Activated T-helper 1 cell treated with anti-CD3 and anti-CD28 coated beads, Interleukin-2, amount 50 U/mL, for 16 hours (primary cell): ENCODE data around the gene HBE1.
"Not testable (repeated sequence)": the region's sequence is repeated elsewhere in the genome, so short reads cannot be mapped to it uniquely, and the experiment has no call there.

ENCODE experiments used
- DNase-seq, 2 donors: peaks; one replicate each; pipeline ENCODE4 v3.0.0-alpha.2; 2020; ENCODE audit warnings: low read depth in 1 of 2, low spot score in 1 of 2

HBE1 gene

DNA sequence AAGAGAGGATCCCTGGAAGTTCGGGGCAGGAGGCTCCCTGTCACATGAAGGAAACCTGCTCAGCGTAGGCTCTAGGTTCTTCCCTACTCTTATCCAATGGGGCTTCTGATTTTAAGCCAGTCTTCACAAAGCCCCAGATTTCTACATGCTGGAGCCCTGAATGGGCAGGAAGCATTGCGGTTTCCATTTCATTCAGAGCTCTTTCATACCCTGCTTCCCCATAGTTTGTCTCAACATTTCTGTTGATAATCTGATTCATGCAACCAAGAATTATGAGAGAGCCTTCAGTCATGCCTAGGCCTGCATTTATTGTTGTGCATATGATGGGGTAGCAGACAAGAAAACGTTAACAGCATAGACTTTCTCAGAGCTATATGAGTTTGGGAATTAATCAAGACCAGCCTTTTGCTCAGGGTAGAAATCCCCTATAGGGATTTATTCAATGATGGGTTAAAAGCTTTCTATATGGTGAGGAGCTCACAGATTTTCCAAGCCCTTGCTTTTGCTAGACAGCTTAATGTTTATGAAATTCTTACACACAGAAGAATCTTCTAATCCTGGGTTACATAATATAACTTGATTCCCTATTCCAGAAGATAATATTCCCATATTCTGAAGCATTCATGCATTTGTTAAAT lies 16.1 kb upstream of the HBE1 start:
- DNase-seq: no peak

DNA sequence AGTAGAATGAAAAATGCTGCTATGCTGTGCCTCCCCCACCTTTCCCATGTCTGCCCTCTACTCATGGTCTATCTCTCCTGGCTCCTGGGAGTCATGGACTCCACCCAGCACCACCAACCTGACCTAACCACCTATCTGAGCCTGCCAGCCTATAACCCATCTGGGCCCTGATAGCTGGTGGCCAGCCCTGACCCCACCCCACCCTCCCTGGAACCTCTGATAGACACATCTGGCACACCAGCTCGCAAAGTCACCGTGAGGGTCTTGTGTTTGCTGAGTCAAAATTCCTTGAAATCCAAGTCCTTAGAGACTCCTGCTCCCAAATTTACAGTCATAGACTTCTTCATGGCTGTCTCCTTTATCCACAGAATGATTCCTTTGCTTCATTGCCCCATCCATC lies 14.9 kb upstream of the HBE1 start:
- no peak for DNase-seq

DNA sequence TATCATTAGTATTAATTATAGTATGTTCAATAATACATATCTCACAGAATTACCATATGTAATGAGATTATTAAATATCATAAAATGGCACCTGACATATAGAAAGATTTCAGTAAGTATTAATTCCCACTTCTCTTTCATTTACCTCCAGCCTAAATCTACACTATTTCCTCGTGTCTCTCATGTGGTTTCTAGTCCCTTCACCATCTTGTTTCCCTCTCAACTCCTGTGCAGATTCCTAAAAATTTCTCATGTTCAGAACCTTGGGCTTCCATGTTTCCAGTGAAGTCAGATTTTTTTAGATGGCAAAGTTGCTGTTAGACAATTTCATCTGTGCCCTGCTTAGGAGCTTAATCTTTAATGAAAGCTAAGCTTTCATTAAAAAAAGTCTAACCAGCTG lies 14.1 kb upstream of the HBE1 start:
- no peak for DNase-seq

DNA sequence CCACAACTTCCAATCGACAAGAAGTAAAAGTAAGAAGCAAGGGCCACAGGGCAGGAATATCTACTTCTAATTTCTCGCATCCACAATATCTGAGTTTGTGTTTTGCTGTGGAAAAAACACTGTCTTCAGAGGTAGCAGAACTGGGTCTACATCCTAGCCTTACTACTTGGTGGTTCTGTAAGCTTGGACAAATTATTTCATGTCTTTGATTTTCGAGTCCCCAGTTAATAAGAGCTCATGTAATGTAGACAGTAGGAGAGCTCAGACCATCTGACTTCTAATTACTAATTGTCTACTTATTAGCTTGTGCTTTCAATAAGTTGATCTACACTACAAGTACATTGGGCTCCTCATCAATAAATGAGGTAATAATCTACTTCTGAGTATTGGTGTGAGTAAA lies 13.3 kb upstream of the HBE1 start:
- no peak for DNase-seq

DNA sequence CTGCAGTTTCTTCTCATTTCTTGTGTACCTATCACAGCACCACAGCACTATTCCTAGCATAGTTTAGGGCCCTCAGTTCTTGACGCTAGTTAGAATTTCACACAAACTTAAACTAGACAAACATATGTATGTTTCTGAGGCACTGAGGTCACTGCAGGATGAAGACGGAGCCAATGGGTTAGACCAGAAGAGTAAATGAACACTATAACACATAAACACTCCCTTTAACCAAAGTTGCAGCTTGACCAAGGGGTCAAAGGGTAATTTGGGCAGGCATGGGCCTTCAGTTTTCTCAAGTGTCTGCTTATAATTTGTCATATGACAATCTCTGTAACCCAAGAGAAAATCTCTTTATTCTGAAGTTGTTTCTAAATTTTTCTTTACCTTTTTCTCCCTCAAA lies 12.9 kb upstream of the HBE1 start:
- no peak for DNase-seq

DNA sequence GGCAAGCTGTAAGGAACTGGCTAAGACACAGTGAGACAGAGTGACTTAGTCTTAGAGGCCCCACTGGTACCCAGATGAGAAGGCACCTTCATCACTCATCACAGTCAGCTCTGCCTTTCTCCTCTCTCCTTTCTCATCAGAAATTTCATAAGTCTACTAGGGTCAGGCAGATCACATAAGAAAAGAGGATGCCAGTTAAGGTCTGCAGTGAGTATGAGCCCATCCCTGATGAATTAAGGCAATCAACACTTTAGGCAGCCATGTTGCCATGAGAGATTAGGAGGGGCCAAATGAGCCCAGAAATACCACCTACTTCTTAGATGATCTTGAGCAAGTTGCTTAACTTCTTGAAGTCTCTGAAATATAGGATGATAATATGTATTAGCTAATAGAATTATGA lies 11.9 kb upstream of the HBE1 start:
- DNase-seq: no peak

DNA sequence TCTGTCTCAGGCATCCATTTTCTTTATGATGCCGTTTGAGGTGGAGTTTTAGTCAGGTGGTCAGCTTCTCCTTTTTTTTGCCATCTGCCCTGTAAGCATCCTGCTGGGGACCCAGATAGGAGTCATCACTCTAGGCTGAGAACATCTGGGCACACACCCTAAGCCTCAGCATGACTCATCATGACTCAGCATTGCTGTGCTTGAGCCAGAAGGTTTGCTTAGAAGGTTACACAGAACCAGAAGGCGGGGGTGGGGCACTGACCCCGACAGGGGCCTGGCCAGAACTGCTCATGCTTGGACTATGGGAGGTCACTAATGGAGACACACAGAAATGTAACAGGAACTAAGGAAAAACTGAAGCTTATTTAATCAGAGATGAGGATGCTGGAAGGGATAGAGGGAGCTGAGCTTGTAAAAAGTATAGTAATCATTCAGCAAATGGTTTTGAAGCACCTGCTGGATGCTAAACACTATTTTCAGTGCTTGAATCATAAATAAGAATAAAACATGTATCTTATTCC lies 10.9 kb upstream of the HBE1 start:
- no peak for DNase-seq

DNA sequence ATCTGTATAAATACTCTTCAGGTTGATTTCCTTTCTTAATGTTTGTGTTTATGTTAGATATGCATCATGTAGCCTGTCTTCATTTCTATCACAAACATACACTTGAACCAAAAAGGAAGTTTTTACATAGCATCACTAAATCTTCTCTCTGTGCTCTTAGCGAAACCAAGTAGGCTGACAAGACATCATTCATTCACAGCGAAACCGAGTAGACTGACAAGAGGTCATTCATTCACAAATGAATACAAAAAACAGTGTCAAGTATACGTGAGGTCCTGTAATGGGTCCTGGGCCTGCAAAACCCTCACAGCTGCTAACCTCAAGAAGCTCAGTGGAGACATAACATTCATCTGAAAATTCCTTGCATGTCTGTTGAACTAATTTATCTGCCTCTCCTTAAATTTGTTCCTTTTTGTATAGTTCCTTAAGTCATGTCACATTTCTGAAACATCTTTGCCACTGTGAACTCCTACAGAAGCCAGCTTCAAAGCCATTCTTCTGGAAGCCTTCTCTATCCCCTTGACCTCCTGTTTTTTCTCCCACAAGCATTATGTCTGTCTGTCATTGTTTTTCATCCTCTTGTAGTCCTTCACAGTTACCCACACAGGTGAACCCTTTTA lies 9.8 kb upstream of the HBE1 start:
- no peak for DNase-seq

DNA sequence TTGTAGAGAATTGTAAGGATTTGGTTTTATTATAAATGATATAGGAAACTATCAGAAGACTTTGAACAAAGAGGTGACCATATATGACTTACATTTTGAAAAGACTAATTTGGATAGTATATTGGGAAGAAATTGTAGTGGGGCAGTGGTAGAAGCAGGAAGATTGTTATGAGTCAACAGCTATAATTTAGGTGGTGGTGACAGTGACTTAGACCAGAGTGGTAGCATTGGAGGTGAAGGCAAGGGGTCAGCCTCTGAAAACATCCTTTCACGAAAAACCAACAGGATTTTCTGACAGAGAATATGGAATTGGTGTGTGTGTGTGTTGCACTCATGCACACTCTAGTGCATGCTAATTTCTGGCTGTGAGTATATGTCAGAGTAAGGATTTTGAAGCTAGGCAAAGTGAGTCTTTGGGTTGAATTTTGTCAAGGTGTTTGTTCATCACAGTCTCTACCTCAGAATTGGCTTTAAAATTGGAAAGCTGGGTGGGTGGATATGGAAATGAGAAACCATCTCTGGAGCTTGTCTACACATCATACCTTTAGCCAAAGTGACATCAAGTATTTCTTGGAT lies 8.2 kb upstream of the HBE1 start:
- DNase-seq: no peak

DNA sequence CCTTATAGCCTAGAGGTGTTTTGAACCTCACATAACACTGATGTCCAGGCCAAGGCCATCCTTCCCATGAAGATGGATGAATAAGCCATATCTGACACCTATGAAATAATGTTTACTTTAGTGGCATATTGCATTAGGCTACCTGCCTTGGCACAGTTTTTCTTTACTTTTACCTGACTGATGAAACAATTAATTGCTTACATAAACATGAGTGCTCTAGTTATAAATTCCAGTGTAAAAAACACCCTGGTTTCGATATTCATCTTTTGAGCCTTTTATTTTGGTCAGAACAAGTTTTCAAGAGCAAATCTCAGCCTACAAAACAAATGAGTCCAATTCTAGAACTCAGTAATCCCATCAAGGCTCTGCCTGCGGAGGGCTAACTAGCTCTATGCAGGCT lies 7.0 kb upstream of the HBE1 start:
- DNase-seq: no peak

DNA sequence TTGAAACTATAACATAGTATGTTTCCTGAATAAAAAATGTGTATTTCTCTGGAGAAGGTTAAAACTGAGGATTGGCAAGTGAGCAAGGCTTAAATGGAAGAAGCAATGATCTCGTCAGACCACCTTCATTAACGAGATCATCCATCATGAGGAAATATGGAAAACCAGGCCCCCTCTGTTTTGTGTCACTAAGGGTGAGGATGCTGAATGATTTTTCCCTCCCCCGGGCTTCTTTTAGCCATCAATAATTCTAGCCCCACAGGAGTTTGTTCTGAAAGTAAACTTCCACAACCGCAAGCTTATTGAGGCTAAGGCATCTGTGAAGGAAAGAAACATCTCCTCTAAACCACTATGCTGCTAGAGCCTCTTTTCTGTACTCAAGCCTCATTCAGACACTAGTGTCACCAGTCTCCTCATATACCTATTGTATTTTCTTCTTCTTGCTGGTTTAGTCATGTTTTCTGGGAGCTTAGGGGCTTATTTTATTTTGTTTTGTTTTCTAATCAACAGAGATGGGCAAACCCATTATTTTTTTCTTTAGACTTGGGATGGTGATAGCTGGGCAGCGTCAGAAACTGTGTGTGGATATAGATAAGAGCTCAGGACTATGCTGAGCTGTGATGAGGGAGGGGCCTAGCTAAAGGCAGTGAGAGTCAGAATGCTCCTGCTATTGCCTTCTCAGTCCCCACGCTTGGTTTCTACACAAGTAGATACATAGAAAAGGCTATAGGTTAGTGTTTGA lies 5.8 kb upstream of the HBE1 start:
- no peak for DNase-seq

DNA sequence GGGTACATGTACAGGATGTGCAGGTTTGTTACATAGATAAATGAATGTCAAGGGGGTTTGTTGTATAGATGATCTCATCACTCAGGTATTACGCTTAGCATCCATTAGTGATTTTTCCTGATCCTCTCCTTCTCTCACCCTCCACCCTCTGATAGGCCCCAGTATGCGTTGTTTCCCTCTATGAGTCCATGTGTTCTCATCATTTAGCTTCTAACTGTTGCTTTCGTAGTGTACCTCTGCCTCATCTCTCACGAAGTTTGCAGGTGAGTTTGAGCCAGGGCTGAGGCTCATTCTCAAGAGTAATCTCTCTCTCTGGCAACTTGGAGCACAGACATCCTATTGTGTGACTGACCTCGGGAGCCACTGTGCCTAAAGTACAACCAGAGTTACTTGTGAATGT lies 4.7 kb upstream of the HBE1 start:
- no peak for DNase-seq

DNA sequence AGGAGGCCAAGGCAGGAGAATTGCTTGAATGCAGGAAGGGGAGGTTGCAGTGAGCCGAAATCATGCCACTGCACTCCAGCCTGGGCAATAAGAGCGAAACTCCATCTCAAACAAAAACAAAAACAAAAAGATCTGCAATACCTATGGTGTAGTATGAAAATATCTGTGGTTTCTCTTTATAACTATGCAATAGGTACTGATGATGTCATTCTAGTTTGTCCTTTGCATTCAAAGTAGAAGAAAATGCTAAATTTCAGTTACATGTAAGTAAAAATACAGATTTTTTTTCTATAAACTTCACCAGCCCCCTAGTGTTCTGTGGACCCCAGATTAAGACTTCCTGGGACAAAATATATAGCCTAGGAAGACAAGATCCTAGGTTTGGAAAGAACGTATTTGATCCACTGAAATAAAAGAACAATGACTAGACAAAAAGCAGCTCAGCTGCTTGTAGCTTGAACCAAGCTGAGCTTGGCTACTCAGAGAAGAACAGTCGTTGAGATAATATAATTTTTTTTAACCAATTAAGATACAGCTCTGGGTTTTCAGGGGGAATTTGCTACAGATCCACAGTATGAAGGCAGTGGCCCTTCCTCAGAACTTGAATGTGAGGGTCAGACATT lies 2.8 kb upstream of the HBE1 start:
- DNase-seq: no peak

DNA sequence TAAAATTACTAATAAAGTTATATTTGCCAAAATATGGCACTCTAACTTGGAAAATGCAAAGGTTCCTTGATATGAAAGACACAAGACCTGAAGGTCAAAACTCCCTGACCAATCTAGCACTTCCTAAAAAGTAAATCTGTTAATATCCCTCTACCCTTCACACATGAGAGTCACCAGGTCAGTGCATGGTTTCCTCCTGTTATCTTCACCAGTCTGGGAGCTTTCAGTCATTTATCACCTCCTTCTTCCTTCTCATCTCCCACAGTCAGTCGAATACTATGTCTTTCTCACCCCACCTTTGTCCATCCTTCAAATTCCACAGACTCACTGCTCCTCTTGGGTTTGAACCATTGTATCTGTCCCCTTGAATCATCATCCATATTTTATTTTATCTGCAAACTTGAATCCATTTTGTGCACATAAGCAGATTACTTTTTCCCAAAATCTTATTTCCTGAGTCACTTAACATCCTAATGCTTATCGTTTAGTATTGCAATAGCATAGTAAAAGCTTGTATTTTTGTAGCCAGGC lies 2.6 kb downstream of the HBE1 start:
- no peak for DNase-seq

DNA sequence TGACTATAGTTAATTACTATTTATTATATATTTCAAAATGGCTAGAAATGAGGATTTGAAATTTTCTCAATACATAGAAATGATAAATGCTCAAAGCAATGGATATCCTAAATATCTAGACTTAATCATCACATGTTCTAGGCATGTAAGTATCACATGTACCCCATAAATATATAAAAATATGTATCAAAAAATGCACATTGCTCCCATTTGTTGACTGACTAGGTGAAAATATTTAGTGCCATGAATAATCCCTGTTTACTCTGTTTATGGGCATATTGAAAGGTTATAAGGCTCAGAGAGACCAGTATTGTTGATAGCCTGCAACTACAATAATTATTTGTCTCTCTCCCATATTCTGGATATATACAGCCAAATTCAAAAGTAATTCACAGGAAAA lies 3.1 kb downstream of the HBE1 start:
- DNase-seq: no peak

DNA sequence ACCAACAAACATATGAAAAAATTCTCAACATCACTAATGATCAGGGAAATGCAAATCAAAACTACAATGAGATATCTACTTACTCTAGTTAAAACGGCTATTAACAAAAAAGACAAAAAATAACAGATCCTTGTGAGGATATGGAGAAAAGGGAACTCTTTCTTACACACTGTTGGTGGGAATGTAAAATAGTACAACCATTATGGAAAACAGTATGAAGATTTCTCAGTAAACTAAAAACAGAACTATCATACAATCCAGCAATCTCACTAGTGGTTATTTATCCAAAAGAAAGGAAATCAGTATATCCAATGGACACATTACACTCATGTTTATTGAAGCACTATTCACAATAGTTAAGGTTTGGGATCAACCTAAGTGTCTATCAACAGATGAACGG lies 3.9 kb downstream of the HBE1 start:
- no peak for DNase-seq

DNA sequence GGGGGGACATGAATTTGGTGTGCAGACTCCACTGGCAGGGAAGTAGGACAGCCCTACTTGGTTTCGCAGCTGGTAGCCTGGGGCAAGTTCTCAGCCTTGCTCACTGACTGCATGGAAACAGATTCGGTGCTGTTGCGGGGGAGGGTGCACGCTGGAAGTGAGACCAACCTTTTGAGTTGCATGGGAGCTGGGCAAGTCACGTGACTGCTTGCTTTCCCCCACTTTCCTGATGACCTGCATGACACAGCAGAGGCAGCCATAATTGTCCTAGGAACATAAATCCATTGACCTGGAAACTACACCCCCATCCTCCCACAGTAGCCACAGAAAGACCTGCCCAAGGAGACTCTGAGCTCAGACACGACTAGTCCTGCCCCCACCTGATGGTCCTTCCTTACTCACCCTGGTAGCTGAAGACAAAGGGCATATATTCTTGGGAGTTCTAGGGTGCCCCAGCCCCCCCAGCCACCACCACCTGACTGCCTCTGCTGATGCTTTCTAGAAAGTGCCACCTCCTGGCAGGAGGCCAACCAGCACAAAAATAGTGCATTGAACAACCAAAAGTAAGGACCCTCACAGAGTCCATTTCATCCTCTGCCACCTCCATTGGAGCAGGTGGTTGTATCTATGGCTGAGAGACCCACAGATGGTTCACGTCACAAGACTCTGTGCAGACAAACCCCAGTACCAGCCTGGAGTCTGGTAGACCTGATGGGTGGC lies 11.0 kb downstream of the HBE1 start:
- no peak for DNase-seq

DNA sequence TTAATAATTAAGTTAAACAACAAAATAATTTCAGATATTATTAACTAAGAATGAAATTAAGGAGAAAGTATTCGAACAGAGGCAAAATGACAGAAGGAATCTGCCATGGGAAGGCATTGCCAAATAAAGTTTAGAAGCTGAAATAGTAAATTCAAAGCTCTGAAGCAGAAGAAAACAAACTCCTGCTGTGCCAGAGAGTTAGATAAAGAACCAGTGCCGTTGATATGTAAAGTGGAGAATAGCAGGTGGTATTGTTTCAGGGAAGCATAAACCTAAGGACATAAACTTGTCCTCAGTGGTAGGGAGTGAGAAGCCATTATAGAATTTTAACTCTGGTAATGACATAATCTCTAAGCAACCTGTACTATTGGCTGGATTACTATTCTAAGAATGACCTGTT lies 12.4 kb downstream of the HBE1 start:
- DNase-seq: no peak

DNA sequence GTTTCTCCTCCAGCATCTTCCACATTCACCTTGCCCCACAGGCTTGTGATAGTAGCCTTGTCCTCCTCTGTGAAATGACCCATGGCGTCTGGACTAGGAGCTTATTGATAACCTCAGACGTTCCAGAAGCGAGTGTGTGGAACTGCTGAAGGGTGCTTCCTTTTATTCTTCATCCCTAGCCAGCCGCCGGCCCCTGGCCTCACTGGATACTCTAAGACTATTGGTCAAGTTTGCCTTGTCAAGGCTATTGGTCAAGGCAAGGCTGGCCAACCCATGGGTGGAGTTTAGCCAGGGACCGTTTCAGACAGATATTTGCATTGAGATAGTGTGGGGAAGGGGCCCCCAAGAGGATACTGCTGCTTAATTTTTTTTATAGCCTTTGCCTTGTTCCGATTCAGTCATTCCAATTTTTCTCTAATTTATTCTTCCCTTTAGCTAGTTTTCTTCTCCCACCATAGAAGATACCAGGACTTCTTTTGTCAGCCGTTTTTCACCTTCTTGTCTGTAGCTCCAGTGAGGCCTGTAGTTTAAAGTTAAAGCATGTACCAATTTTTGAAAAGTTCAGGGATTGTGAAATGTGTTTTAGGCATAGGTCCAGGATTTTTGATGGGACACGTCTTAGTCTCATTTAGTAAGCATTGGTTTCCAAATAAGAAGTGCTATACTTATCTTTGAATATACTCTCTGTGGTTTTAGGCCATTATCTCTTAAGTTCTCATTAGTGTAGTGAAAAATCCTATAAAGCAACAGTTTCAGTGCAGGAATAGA lies 14.9 kb downstream of the HBE1 start, which contains the start of gene HBG2:
TSS of gene HBG2 (minus strand) at position 136 of the 768 bp plus-strand sequence. CDS start at position 83, 53 bp downstream.
- DNase-seq: not testable (repeated sequence)

DNA sequence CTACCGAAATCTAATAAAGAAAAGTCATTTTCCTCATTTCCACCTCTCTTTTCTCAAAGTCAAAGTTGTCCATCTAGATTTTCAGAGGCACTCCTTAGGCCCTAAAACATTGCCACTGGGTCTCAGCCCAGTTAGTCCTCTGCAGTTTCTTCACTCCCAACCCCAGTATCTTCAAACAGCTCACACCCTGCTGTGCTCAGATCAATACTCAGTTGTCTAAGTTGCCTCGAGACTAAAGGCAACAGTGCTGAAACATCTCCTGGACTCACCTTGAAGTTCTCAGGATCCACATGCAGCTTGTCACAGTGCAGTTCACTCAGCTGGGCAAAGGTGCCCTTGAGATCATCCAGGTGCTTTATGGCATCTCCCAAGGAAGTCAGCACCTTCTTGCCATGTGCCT lies 15.7 kb downstream of the HBE1 start:
- DNase-seq: not testable (repeated sequence)
